ENCODE results near the gene PCNT.

DNA sequence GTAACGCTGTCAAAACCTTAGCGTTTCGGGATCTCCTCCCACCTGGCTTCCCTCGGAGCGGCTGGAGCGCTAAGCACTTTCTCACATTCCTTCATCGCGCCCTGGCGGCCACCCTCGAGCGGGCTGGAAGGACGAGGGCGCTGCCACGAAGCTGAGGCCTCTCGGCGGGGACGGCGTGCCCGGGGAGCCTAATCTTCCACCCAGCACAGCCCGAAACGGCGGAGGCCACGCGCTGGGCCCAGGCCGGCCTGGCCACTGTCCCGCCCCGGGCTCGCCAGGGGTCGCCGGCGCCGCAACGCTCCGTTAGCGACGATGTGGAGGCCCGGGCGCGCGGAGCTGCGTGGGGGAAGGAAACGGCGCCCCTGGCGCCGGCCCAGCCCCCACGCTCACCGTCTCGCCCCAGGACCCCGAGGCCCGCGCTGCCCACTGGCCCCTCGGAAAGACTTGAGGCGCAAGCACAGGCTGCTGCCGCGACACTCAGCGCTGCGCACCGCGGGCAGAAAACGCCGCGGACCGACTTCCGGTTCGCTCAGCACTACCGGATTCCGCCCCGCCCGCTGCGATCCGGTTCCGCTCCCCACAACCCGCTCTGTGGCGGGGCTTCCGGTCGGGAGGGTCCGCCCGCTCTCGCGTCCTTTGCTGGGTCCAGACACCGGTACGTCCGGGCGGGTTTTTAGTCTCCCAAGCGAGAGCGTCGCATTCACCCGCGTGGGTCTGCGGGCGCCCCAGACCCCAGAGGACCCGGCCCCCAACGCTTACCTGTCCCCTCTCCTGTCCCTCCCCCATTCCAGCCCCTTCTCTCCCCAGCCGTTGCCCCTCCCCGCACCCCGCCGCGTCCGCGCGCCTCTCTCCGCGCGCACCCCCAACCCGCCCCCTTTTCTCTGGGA, 38.0 kb upstream of the PCNT start, which contains the start of gene YBEY:
- TF ChIP-seq, protein P1, sequence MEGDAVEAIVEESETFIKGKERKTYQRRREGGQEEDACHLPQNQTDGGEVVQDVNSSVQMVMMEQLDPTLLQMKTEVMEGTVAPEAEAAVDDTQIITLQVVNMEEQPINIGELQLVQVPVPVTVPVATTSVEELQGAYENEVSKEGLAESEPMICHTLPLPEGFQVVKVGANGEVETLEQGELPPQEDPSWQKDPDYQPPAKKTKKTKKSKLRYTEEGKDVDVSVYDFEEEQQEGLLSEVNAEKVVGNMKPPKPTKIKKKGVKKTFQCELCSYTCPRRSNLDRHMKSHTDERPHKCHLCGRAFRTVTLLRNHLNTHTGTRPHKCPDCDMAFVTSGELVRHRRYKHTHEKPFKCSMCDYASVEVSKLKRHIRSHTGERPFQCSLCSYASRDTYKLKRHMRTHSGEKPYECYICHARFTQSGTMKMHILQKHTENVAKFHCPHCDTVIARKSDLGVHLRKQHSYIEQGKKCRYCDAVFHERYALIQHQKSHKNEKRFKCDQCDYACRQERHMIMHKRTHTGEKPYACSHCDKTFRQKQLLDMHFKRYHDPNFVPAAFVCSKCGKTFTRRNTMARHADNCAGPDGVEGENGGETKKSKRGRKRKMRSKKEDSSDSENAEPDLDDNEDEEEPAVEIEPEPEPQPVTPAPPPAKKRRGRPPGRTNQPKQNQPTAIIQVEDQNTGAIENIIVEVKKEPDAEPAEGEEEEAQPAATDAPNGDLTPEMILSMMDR (IDR thresholded peaks at IDR 0.05; ENCODE audit: control extremely low read depth in 1 of 3, insufficient read depth in 1 of 3, low read depth in 1 of 3, low read length in 3 of 3): peak; percentile 6 to 15 (median 13); a peak in 3 of 4 replicates
- TF ChIP-seq RAD21 (IDR thresholded peaks at IDR 0.05 in 1 of 2, conservative IDR thresholded peaks at IDR 0.05 in 1 of 2; ENCODE audit: low read depth in 2 of 2, low read length in 2 of 2) (no peak), YY1 (IDR thresholded peaks at IDR 0.05; ENCODE audit: low read depth, low read length) (no peak; the same call in 1 of the 2 replicates), EZH2 (IDR thresholded peaks at IDR 0.05; ENCODE audit: low read depth, low read length, severe bottlenecking) (no peak), POLR2A (IDR thresholded peaks at IDR 0.05; ENCODE audit: control extremely low read depth in 1 of 2, low read depth in 2 of 2, low read length in 2 of 2) (peak; percentile 81 to 82), SIN3A (conservative IDR thresholded peaks at IDR 0.05 in 1 of 2, IDR thresholded peaks at IDR 0.05 in 1 of 2; ENCODE audit: low read depth in 1 of 2, low read length in 2 of 2) (peak in 1 of 2 experiments; percentile 34; a peak in 1 of 4 replicates), CHD1 (IDR thresholded peaks at IDR 0.05; ENCODE audit: low read depth, low read length) (no peak), CBX8 (IDR thresholded peaks at IDR 0.05; ENCODE audit: borderline replicate concordance, low read depth, low read length) (no peak), CHD2 (IDR thresholded peaks at IDR 0.05; ENCODE audit: low read length) (peak; percentile 83), NRF1 (IDR thresholded peaks at IDR 0.05; ENCODE audit: low read depth, low read length) (no peak), SP2 (IDR thresholded peaks at IDR 0.05; ENCODE audit: low read length) (no peak), POLR2AphosphoS5 (IDR thresholded peaks at IDR 0.05; ENCODE audit: low read depth, low read length) (peak; percentile 66; the same call in 1 of the 2 replicates)
